OCI-LY1 (cell line): ENCODE results near the gene SEMA4C.
A peak's percentile ranks its signal among the peaks of the same experiment; 100 is the strongest.

Source experiments
- H2AFZ ChIP-seq: fragments of 200-600 bp; sonication (generic), shearing (Covaris generic); 2 replicates; pipeline ENCODE4 v1.6.0; 2014; ENCODE audit warnings: antibody characterized with exemption, mild to moderate bottlenecking, low read length
- H3F3A ChIP-seq: fragments of 200-600 bp; sonication (generic), shearing (Covaris generic); 2 replicates; pipeline ENCODE4 v1.6.0; 2014; ENCODE audit warnings: mild to moderate bottlenecking, antibody characterized with exemption, low read length, moderate library complexity; ENCODE audit not compliant: insufficient read depth
- H3K27ac ChIP-seq: fragments of 200-600 bp; sonication (generic); 2 replicates; pipeline ENCODE4 v1.5.1; 2014; ENCODE audit warnings: low read length, mixed run types, mild to moderate bottlenecking, low read depth; ENCODE audit not compliant: poor library complexity, severe bottlenecking
- H3K27me3 ChIP-seq: fragments of 200-600 bp; sonication (generic); 2 replicates; pipeline ENCODE4 v1.6.0; 2014; ENCODE audit warnings: antibody characterized with exemption, mild to moderate bottlenecking, low read length, moderate library complexity; ENCODE audit not compliant: insufficient read depth
- H3K36me3 ChIP-seq: fragments of 200-600 bp; sonication (generic); 2 replicates; pipeline ENCODE4 v1.6.1; 2014; ENCODE audit warnings: mild to moderate bottlenecking, antibody characterized with exemption, low read length, moderate library complexity, mixed read lengths; ENCODE audit not compliant: insufficient read depth
- H3K4me1 ChIP-seq: fragments of 200-600 bp; sonication (generic); 2 replicates; pipeline ENCODE4 v1.5.1; 2014; ENCODE audit warnings: mild to moderate bottlenecking, low read length, moderate library complexity; ENCODE audit not compliant: insufficient read depth, severe bottlenecking
- H3K4me2 ChIP-seq: fragments of 200-600 bp; sonication (generic), shearing (Covaris generic); 2 replicates; pipeline ENCODE4 v1.6.1; 2014; ENCODE audit warnings: low read length
- H3K4me3 ChIP-seq: fragments of 200-600 bp; sonication (generic); 2 replicates; pipeline ENCODE4 v1.5.1; 2014; ENCODE audit warnings: low read length, low read depth, mild to moderate bottlenecking, mixed read lengths; ENCODE audit not compliant: poor library complexity, severe bottlenecking
- H3K79me2 ChIP-seq: fragments of 200-600 bp; shearing (Covaris generic); 2 replicates; pipeline ENCODE4 v1.6.1; 2016; ENCODE audit warnings: mixed run types, low read length, mixed read lengths; ENCODE audit not compliant: insufficient read depth
- H3K9ac ChIP-seq: fragments of 200-600 bp; sonication (generic), shearing (Covaris generic); 2 replicates; pipeline ENCODE4 v1.6.1; 2014; ENCODE audit warnings: mild to moderate bottlenecking, low read length, mixed read lengths
- H3K9me2 ChIP-seq: fragments of 200-600 bp; sonication (generic), shearing (Covaris generic); 2 replicates; pipeline ENCODE4 v1.6.1; 2014; ENCODE audit warnings: low read depth, mild to moderate bottlenecking, low read length, mixed read lengths
- H3K9me3 ChIP-seq: fragments of 200-600 bp; shearing (Covaris generic); 2 replicates; pipeline ENCODE4 v1.6.1; 2014; ENCODE audit warnings: low read length, mixed read lengths
- H4K20me1 ChIP-seq: fragments of 200-600 bp; sonication (generic), shearing (Covaris generic); 2 replicates; pipeline ENCODE4 v1.6.0; 2016; ENCODE audit warnings: mild to moderate bottlenecking, low read length; ENCODE audit not compliant: insufficient read depth
- CTCF ChIP-seq: fragments of 200-600 bp; sonication (generic), shearing (Covaris generic); IDR thresholded peaks from 2 replicates; pipeline ENCODE4 v1.5.1; 2017; ENCODE audit warnings: mild to moderate bottlenecking, antibody characterized with exemption, low read length, moderate library complexity, mixed read lengths
- EZH2 ChIP-seq: fragments of 200-600 bp; sonication (generic), shearing (Covaris generic); IDR thresholded peaks from 2 replicates; pipeline ENCODE4 v1.8.0; 2017; ENCODE audit warnings: borderline replicate concordance, mixed run types, mild to moderate bottlenecking, antibody characterized with exemption, low read length, moderate library complexity, mixed read lengths

Gene SEMA4C

DNA sequence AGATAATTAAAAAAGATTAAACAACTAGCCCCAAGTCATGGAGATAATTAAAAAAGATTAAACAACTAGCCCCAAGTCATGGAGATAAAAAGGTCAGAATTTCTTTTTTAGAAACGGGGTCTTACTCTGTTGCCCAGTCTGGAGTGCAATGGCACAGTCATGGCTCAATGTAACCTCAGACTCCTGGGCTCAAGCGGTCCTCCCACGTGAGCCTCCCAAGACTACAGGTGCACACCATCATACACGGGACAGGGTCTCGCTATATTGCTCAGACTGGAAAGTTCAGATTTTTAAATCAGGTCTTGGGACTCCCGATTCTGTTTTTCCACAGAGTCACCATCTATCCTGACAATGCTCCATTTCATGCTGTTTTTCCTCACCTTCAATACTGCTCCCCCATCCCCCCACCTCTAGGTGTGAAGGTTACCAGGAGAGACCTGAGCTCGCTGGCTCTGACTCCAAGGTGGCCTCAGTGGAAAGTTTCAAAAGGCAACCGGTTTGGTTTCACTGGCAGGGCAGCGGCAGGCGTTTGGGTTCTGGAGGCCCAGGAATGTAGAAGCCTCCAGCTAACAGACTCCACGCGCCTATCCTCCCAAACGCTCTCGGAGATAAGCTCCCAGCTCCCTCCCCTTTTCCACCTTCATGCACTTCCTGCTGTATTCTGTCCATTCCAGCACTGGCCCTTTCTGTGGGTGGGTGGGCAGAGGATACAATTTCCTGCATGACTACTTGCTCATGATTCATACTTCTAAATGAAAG, 2.9 kb upstream of the SEMA4C start:
- Histone ChIP-seq H3K79me2 (no peaks in the 10 kb centered on the region), H3F3A (no peaks in the 10 kb centered on the region), H3K27me3 (peaks cover 18% of the 10 kb centered on the region; the same call in 1 of the 2 replicates), H3K9me2 (no peaks in the 10 kb centered on the region), H2AFZ (no peak overlapping the region), H3K36me3 (no peaks in the 10 kb centered on the region), H3K9me3 (no peaks in the 10 kb centered on the region), H3K4me3 (no peak overlapping the region), H3K9ac (no peak overlapping the region), H3K4me2 (no peak overlapping the region), H3K4me1 (peaks cover 14% of the 10 kb centered on the region), H4K20me1 (no peaks in the 10 kb centered on the region), H3K27ac (no peak overlapping the region)
- TF ChIP-seq EZH2 (no peak), CTCF (no peak)

DNA sequence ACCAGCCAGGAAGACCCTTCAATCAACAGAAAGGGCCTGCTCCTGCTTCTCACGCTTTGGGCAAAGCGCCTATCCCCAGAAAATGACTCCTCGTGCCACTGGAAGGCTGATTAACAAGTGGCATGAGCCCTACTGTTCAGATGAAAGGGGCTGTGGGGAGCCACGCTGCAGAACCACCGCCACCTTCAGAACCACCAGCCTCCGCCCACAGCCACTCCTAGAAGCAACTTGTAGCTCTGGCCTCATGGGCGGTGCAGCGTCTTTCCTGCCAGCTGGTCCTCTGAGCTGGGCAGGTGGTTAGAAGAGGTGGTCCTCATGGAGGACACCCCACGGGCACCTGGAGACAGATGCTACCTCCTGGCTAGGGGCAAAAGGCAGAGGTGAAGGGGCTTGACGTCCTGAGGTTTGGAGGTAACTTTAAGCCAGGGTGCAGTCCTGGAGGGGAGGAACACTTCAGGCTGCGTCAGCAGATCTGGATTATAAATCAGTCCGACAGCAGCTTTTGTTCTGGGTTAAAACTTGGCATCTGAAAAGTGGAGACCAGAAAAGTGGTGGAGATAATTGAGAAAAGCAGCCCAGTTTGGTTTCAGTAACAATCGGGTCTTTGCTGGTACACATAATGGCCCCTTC, 861 bp upstream of the SEMA4C start:
- Histone ChIP-seq H3K9ac (no peak overlapping the region), H2AFZ (no peak overlapping the region), H3K9me3 (no peaks in the 10 kb centered on the region), H3K27me3 (0 out of 2 replicates have a peak, but pooled peaks cover 22% of the 10 kb centered on the region), H3K36me3 (no peaks in the 10 kb centered on the region), H3K4me3 (no peak overlapping the region), H3K9me2 (no peaks in the 10 kb centered on the region), H3K27ac (no peak overlapping the region), H4K20me1 (no peaks in the 10 kb centered on the region), H3F3A (no peaks in the 10 kb centered on the region), H3K79me2 (no peaks in the 10 kb centered on the region), H3K4me2 (no peak overlapping the region), H3K4me1 (peaks cover 30% of the 10 kb centered on the region)
- TF ChIP-seq EZH2 (no peak), CTCF (no peak)

GRCh38 chr2:96869281-96869821, 529 bp downstream of the SEMA4C start:
- H3K4me3 ChIP-seq, result peak overlapping the region; percentile 45
- no peak overlapping the region for H2AFZ ChIP-seq
- no peaks in the 10 kb centered on the region for H4K20me1 ChIP-seq
- H3K9ac ChIP-seq, result no peak overlapping the region
- H3K4me2 ChIP-seq, result peak overlapping the region; percentile 64; the same call in 1 of the 2 replicates
- H3K9me2 ChIP-seq, result no peaks in the 10 kb centered on the region
- 0 out of 2 replicates have a peak, but pooled peaks cover 19% of the 10 kb centered on the region for H3K27me3 ChIP-seq
- no peaks in the 10 kb centered on the region for H3K36me3 ChIP-seq
- no peaks in the 10 kb centered on the region for H3K9me3 ChIP-seq
- peaks cover 27% of the 10 kb centered on the region for H3K4me1 ChIP-seq
- no peaks in the 10 kb centered on the region for H3F3A ChIP-seq
- no peaks in the 10 kb centered on the region for H3K79me2 ChIP-seq
- TF ChIP-seq CTCF (no peak), EZH2 (no peak)
- no peak overlapping the region for H3K27ac ChIP-seq
